ENCODE data around the gene GPR87.

DNA sequence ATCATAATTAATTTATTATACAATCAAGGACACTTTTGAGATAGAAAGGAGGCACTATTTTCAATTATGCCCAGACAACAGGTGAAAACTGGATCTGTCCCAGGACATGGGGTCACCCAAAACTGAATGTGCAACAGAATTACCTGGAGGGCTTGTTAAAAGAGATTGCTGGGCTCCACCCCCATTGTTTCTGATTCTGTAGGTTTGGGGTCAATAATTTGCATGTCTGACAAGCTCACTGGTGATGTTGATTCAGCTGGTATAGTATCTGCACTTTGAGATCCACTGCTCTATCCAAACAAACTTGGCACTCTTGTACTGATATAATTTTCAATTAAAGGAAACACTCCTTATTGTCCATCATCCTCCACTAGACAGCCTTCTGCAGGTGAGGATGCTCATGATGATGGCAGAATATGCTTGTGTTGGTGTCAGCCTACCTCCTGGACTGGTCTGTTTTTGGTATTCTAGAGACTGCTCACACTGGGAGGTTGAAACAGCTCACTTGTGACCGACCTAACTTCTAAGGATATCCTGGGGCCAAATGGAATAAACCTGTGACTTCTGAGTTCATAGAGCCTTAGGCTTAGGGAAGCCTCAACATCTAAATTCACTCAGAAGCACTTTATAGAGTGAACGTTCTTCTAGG is 40.5 kb downstream of the GPR87 start:
- TF ChIP-seq EZH2 (IDR thresholded peaks at IDR 0.05; ENCODE audit: low read length, missing control alignments) = no peak
- TF ChIP-seq, protein P1, sequence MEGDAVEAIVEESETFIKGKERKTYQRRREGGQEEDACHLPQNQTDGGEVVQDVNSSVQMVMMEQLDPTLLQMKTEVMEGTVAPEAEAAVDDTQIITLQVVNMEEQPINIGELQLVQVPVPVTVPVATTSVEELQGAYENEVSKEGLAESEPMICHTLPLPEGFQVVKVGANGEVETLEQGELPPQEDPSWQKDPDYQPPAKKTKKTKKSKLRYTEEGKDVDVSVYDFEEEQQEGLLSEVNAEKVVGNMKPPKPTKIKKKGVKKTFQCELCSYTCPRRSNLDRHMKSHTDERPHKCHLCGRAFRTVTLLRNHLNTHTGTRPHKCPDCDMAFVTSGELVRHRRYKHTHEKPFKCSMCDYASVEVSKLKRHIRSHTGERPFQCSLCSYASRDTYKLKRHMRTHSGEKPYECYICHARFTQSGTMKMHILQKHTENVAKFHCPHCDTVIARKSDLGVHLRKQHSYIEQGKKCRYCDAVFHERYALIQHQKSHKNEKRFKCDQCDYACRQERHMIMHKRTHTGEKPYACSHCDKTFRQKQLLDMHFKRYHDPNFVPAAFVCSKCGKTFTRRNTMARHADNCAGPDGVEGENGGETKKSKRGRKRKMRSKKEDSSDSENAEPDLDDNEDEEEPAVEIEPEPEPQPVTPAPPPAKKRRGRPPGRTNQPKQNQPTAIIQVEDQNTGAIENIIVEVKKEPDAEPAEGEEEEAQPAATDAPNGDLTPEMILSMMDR (conservative IDR thresholded peaks at IDR 0.05 in 1 of 2, IDR thresholded peaks at IDR 0.05 in 1 of 2; ENCODE audit: low read depth in 1 of 2, low read length in 2 of 2) = no peak
